Renal cortex interstitium (tissue), 15 donors: ENCODE measurements around the gene DNAJB14. TPM values are rescaled to one million over a fixed set of nuclear protein-coding genes. Genes with fewer than 3 reads are reported as not detected.
"Not testable (repeated sequence)": the region's sequence is repeated elsewhere in the genome, so short reads cannot be mapped to it uniquely, and the experiment has no call there.

ENCODE experiments used
- DNase-seq, 11 donors: peaks; one replicate each; pipeline ENCODE4 v3.0.0-alpha.2; 2013; ENCODE audit warnings: low read depth in 9 of 11, low spot score in 4 of 11; ENCODE audit errors: extremely low read depth in 1 of 11
- long read RNA-seq, 16 experiments: transcript quantifications; one replicate each; lab custom pipeline, GENCODE V29; 2026
- polyA plus RNA-seq, 3 donors: library from polyadenylated mRNA; unstranded; fragments of 120-200 nt; gene quantifications; one replicate each; pipeline ENCODE4 v1.2.1, GENCODE V29; 2013; ENCODE audit not compliant: insufficient read length in 3 of 3

Gene DNAJB14
- polyA plus RNA-seq, result 10 to 100 TPM; 29.9 to 39.9 (median 39.3) TPM
- long read RNA-seq, donor 1, full-length matches to known transcripts, result 5 of 5 reads
- long read RNA-seq, donor 1, partial matches to known transcripts, result 0 of 5 reads
- long read RNA-seq, donor 1, other reads (novel, unspliced or antisense), result 0 of 5 reads
- long read RNA-seq, donor 2, full-length matches to known transcripts, result 4 of 4 reads
- long read RNA-seq, donor 2, partial matches to known transcripts, result 0 of 4 reads
- long read RNA-seq, donor 2, other reads (novel, unspliced or antisense), result 0 of 4 reads
- long read RNA-seq, donor 3, full-length matches to known transcripts, result 15 of 15 reads
- long read RNA-seq, donor 3, partial matches to known transcripts, result 0 of 15 reads
- long read RNA-seq, donor 3, other reads (novel, unspliced or antisense), result 0 of 15 reads
- long read RNA-seq, donor 4, full-length matches to known transcripts, result 9 of 9 reads
- long read RNA-seq, donor 4, partial matches to known transcripts, result 0 of 9 reads
- long read RNA-seq, donor 4, other reads (novel, unspliced or antisense), result 0 of 9 reads
- long read RNA-seq, donor 5, result 0 reads
- long read RNA-seq, donor 6, full-length matches to known transcripts, result 4 of 4 reads
- long read RNA-seq, donor 6, partial matches to known transcripts, result 0 of 4 reads
- long read RNA-seq, donor 6, other reads (novel, unspliced or antisense), result 0 of 4 reads
- long read RNA-seq, donor 7, full-length matches to known transcripts, result 4 of 4 reads
- long read RNA-seq, donor 7, partial matches to known transcripts, result 0 of 4 reads
- long read RNA-seq, donor 7, other reads (novel, unspliced or antisense), result 0 of 4 reads
- long read RNA-seq, donor 8, result 0 reads
- long read RNA-seq, donor 9, full-length matches to known transcripts, result 8 of 8 reads
- long read RNA-seq, donor 9, partial matches to known transcripts, result 0 of 8 reads
- long read RNA-seq, donor 9, other reads (novel, unspliced or antisense), result 0 of 8 reads
- long read RNA-seq, donor 10, full-length matches to known transcripts, result 9 of 9 reads
- long read RNA-seq, donor 10, partial matches to known transcripts, result 0 of 9 reads
- long read RNA-seq, donor 10, other reads (novel, unspliced or antisense), result 0 of 9 reads
- long read RNA-seq, donor 11, full-length matches to known transcripts, result 5 of 5 reads
- long read RNA-seq, donor 11, partial matches to known transcripts, result 0 of 5 reads
- long read RNA-seq, donor 11, other reads (novel, unspliced or antisense), result 0 of 5 reads
- long read RNA-seq, donor 12, full-length matches to known transcripts, result 4 of 4 reads
- long read RNA-seq, donor 12, partial matches to known transcripts, result 0 of 4 reads
- long read RNA-seq, donor 12, other reads (novel, unspliced or antisense), result 0 of 4 reads
- long read RNA-seq, donor 13, result 0 reads
- long read RNA-seq, donor 14, full-length matches to known transcripts, result 2 of 2 reads
- long read RNA-seq, donor 14, partial matches to known transcripts, result 0 of 2 reads
- long read RNA-seq, donor 14, other reads (novel, unspliced or antisense), result 0 of 2 reads
- long read RNA-seq, donor 15, partial matches to known transcripts, result 0 of 1 reads
- long read RNA-seq, donor 15, other reads (novel, unspliced or antisense), result 0 of 1 reads
- long read RNA-seq, donor 16, full-length matches to known transcripts, result 18 of 18 reads
- long read RNA-seq, donor 16, partial matches to known transcripts, result 0 of 18 reads
- long read RNA-seq, donor 16, other reads (novel, unspliced or antisense), result 0 of 18 reads

DNA sequence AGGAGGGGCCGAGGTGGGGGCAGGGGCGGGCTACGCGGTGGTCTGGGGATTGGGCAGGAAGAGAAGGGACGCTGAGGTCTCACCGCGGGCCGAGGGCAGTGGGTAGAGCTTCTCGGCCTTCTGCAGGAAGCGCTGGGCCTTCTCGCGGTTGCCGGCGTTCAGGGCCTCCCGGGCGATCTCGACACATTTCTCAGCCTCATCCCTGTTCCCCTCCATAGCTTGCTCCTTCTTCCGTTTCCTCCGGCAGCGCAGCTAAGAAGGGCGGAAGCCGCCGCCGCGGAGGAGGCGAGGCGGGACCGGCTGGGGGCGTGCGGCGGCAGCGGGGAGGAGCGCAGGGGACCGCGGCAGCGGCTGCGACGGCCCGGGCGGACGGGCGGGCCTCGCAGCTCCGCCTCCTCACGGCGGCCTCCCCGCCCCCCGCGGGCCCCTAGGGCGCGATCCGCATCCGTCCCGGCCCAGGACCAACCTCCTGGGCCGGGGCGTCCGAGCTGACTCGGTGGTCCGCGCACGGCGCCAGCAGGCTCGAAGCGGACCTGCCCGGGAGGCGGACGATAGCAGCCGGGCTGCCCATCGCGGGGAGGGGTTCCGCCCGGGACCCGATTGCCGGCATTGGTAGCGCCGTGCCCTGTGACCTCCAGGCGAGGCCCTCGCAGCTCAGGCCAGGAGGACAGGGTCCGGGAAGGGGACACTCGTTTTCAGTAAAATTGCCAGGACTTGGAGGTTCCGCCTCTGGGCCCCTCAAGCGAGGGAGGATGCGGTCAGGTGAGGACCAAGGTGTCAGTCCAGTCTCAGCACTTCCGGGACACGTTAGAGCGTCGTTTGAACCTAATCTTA, at the start of gene DNAJB14:
TSS of gene DNAJB14 (minus strand) at position 263 of the 834 bp plus-strand sequence. CDS start at position 216, 47 bp downstream.
- DNase-seq, result peak; percentile 43 to 72 (median 62)

DNA sequence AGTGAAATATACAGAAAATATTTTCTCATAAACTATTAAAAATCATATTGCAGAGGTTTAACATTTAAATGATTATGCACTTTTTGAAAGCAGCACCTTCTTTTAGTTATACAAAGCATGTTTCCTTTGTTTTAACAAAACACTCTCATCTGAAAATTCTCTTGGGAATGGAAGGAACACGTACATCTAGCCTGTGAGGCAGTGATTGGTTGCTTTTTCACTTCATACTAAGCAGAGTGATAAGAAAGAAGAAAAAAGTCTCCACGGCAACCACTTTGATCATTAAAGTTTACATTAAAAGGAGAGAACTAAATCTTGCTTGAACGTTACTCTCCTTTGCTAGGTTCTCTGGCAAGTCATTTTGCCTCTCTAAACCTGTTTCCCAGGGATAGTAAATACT, 45.3 kb upstream of the DNAJB14 start:
- no peak for DNase-seq

DNA sequence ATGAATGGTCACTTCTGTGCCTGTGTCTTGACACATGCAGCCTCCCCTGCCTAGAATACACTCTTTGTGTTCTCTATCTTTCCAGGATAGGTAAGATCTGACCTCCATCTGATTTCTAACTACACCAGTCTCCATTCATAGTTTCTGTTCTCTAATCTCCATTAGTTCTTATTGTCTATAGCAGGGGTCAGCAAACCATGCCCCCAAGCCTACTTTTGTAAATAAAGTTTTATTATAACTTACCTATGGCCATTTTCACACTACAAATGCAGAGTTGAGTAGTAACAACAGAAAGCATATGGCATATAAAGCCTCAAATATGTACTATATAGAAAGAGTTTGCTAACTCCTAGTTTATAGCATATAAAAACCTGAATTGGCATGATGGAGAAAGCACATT, 41.3 kb upstream of the DNAJB14 start:
- DNase-seq, result no peak

DNA sequence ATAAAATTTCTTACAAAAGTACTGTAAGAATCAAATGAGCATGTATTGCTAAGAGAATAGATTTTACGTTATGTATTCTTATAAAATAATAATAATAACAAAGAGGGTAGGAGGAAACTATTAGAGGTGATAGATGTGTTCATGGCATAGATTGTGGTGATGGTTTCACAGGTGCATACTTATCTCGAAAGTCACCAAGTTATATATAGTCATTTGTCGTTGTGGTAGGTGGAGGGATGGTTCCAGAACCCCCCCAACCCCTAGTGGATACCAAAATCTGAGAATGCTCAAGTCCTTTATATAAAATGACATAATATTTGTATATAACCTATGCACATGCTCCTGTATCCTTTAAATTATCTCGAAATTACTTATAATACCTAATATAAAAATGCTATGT, 40.4 kb upstream of the DNAJB14 start:
- no peak for DNase-seq

DNA sequence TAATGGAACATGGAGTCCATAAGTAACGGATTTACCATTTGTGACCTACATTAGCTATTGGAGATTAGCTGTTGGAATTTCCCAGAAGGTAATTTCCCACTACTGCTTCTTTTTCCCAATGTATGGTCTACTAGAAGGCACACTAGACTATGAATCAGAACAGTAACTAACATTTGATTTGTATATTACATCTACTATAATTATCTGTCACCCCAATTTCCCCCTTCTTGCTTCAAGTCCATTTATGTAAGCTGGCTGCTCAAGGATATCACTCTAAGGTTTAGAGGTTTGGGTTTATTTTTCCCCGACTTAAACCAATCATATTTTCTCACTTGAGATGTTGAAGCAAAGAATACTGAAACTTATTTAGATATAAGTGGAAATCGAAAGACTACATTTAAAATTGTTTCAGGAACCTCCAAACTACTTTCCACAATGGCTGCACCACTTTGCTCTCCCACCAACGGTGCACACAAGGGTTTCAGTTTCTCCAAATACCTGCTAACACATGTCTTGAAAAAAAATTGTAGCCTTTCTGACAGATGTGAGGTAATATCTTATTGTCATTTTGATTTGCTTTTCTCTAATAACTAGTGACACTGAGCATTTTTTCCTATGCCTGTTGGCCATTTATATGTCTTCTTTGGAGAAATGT, 37.0 kb upstream of the DNAJB14 start:
- no peak for DNase-seq

DNA sequence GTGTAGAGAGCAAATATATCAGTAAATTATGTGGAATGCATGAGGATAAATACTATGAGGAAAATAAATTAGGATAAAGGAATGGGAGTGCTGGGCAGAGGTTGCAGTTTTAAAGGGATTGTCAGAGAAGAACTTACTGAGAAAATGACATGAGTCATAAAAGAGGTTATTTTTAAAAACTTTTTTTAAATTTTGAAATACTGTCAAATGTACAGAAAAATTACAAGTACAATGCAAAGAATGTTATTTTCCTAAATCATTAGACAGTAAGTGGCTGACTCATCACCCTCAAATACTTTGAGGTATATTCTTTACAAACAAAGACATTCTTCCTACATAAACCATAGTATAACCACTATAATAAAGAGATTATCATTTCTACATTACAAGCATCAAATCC, 33.5 kb upstream of the DNAJB14 start:
- DNase-seq, result no peak

DNA sequence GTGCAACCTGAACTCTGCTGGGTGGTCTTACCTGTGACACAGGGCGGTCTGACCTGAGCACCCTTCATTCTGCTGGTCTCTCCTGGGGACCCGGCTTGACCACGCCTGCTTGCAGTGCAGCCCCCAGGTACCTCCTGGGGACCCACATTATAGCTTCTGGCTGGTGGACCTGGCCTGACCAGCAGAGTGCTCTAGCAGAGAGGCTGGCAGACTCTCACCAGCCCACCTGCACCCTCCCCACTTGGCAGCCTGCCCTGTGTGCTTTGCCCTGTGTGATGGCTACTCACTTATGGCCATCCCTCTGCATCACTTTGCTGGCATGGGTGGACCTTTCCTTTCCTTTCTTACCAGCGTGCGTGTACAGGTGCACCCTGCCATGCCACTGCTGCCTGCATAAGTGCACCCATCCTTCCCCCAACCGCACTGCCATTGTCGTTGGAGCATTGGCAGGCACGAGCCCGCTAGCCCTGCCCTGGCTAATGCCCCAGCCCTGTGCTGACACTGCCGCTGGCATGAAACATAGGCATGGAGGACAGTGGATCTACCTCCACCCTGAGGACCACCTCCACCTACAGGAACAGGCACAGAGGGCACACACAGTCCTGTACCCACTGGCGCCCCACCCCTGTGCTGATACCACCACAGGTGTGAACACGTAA, 25.2 kb upstream of the DNAJB14 start:
- DNase-seq, result no peak

DNA sequence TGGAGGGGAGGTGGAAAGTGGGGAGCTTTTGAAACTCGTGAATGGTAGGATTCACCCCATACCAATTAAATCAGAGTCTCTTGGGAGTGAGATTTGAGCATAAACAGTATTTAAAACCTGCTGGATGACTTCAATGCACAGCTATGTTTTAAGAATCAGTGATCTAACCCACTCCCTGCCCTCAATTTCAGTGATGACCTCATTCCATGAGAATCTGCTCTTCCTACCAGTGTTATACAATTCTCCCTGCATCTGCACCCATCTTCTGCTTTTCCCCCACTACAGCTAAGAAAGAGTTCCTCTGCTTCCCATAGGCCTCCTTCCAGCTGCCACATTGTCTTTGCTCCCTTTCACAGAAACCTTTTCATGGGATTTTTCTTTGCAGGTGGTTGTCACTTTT, 21.9 kb upstream of the DNAJB14 start:
- DNase-seq, result no peak

DNA sequence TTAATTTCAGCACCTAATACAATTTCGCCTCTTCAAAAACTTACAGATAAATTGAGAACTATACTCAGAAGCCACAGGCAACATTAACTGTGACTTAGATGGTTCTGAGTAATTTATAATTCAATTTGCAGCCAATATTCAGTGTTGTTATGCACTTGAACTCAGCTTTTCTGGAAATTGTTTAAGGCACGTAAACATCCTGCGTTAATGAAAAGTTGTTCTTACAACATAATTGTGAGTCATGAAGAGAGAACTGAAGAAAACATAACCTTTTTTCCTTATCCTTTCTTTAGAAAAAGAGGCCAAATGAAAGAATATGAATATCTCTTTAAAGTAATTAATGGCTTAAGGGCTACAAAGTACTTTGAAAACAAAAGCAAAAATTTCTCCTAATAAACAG, 20.3 kb upstream of the DNAJB14 start:
- no peak for DNase-seq

DNA sequence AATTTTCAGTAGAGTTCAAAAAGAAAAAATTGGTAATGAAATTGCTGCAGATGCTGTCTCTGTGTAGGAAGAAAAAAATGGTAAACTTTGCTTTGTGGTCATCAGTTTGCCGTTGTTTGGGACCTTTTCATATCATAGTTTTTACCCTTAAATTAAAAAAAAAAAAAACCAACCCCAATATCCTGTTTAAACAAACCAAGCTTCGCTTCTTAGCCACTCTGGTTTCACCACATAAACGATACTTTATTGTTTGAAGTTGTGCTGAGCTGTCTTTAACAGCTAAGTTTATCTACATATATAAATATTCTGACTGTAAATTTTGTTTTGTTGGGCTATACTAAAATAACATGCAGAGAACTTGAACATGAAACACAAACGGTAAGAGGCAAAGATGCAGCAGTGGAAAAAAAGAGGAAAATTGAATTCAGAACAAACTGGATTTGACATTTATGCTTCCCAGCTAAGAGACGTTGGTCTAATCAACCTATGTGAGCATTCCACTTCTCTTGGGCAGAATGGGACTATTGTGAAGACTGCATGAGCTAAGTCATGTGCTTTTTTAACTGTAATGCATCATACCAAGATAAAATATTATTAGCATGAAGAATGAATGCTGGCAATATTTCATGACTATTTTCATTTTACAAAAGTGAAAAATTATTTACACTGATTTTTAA, 19.4 kb upstream of the DNAJB14 start:
- DNase-seq, result no peak

DNA sequence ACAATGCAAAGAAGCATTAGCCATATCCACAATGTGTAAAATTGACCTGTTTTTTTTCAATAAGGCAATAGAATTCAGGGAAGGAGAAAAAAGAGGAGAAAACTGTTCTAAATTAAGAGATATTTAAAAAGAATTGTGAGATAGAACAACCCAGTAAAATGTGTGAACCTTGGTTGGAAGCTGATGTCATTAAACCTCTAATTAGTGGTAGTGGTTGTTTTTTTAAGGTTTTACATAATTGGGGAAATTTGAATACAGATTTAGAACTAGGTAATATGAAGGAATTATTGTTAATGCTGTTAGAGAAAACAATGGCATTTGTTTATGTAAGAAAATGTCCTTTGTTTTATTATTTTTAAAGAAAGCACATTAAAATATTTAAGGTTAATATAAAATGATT, 18.8 kb upstream of the DNAJB14 start:
- no peak for DNase-seq

DNA sequence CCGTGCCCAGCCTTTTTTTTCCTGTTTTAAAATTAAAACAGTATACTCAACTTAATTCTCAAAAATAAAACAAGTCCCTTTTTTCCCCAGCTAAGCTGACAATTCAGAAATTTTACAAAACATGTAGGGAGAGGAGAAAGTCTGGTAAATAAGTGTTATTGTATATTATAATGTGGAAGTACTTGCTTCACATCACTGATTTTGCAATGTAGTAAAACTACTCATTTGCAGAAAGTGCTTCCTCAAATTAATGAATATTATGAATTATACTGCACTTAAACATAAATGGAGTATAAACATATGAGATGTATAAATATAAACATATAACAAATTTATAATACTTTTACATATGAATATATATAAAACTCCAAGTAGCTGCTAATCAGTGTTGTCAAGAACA, 15.3 kb upstream of the DNAJB14 start:
- no peak for DNase-seq

DNA sequence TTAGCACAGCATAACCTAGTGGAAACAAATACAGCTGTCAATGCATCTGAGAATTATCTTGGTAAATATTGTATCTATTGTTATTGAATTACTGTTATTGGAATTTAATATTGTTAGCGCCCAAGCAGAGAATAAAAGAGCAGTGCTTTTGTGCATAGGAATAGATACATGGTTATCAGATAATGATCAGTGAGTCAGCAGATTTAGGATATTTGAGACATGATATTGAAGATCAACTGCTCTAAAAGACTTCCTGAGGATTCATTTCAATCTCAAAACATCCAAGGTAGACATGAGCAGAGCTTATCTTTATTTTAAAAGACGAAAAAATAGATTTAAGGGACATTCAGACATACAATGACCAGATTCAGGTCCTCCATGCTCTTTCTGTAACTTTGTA, 14.2 kb upstream of the DNAJB14 start:
- DNase-seq, result no peak

DNA sequence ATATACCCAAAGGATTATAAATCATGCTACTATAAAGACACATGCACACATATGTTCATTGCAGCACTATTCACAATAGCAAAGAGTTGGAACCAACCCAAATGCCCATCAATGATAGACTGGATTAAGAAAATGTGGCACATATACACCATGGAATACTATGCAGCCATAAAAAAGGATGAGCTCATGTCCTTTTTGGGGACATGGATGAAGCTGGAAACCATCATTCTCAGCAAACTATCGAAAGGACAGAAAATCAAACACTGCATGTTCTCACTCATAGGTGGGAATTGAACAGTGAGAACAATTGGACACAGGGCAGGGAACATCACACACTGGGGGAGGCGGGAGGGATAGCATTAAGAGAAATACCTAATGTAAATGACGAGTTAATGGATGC, 11.8 kb upstream of the DNAJB14 start:
- not testable (repeated sequence) for DNase-seq

DNA sequence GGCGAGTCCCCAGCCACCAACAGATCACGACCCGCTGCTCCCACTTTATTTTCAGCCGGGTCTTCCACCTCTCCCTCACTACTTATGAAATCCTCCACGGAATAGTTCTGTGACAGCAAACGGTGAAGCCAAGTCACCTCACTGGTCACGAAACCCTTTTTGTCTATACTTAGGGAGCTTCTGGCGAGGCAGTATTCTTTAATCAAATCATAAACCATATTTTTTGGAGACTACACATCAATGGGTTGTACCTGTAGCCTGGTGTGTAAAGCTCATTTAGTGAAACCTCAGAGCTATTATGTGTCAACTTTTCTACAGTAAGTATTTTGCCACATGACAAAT, 4.5 kb upstream of the DNAJB14 start:
- DNase-seq, result peak in 2 of 11 donors; percentile 1 to 7
